CD14-positive monocyte (primary cell): ENCODE data around the gene JAK1. TPM values are rescaled to one million over a fixed set of nuclear protein-coding genes. Genes with fewer than 3 reads are reported as not detected.

ENCODE experiments used
- DNase-seq, 3 donors: peaks; one replicate each; pipeline ENCODE4 v3.0.0-alpha.2; 2011 to 2022
- H2AFZ ChIP-seq: 2 replicates; pipeline ENCODE4 v1.6.0; 2012; ENCODE audit warnings: mild to moderate bottlenecking, low read depth, low read length, inconsistent platforms; ENCODE audit not compliant: insufficient read depth, poor library complexity, severe bottlenecking
- H3K27ac ChIP-seq, 2 donors: 1 replicate in 1 of 2; 2 replicates in 1 of 2; pipeline ENCODE4 v1.5.1; 2012 to 2013; ENCODE audit warnings: low read length in 2 of 2, control low read depth in 1 of 2, inconsistent platforms in 1 of 2, low read depth in 1 of 2, mild to moderate bottlenecking in 1 of 2
- H3K27me3 ChIP-seq, 2 donors: one replicate each; pipeline versions ENCODE4 v1.6.0 to v1.6.1; 2011 to 2013; ENCODE audit warnings: low read length in 2 of 2; ENCODE audit not compliant: control insufficient read depth in 2 of 2, insufficient read depth in 2 of 2
- H3K36me3 ChIP-seq, 2 donors: replicated peaks in 1 of 2; 1 replicate in 1 of 2; 2 replicates in 1 of 2; pipeline versions ENCODE4 v1.5.1 to v1.6.1; 2012 to 2013; ENCODE audit warnings: low read length in 2 of 2, control low read depth in 1 of 2, inconsistent platforms in 1 of 2, mild to moderate bottlenecking in 1 of 2; ENCODE audit not compliant: insufficient read depth in 2 of 2, control insufficient read depth in 1 of 2
- H3K4me1 ChIP-seq, 2 donors: 1 replicate in 1 of 2; 2 replicates in 1 of 2; pipeline versions ENCODE4 v1.5.1 to v1.6.1; 2012 to 2013; ENCODE audit warnings: low read length in 2 of 2, control low read depth in 1 of 2, inconsistent platforms in 1 of 2, mild to moderate bottlenecking in 1 of 2, moderate library complexity in 1 of 2; ENCODE audit not compliant: insufficient read depth in 2 of 2, control insufficient read depth in 1 of 2
- H3K4me2 ChIP-seq: replicated peaks from 2 replicates; pipeline ENCODE3; 2012; ENCODE audit warnings: low read length, moderate library complexity, mild to moderate bottlenecking; ENCODE audit not compliant: poor library complexity, severe bottlenecking; ENCODE audit errors: extremely low read depth
- H3K4me3 ChIP-seq, 3 experiments: fragments of 200-600 bp in 1 of 3; sonication (generic) in 1 of 3; replicated peaks in 1 of 3; 1 replicate in 2 of 3; 2 replicates in 1 of 3; pipeline ENCODE4 v1.5.1; 2011 to 2013; ENCODE audit warnings: low read length in 3 of 3, mild to moderate bottlenecking in 3 of 3, control low read depth in 2 of 3, low read depth in 2 of 3, inconsistent platforms in 1 of 3, moderate library complexity in 1 of 3
- H3K79me2 ChIP-seq: 2 replicates; pipeline ENCODE4 v1.6.0; 2012; ENCODE audit warnings: mild to moderate bottlenecking, control low read depth, inconsistent platforms, low read length, moderate library complexity; ENCODE audit not compliant: insufficient read depth
- H3K9ac ChIP-seq: 2 replicates; pipeline ENCODE4 v1.6.0; 2017; ENCODE audit warnings: low read length, mild to moderate bottlenecking; ENCODE audit not compliant: insufficient read depth, poor library complexity, severe bottlenecking
- H3K9me3 ChIP-seq, 2 donors: replicated peaks in 1 of 2; 1 replicate in 1 of 2; 2 replicates in 1 of 2; pipeline versions ENCODE4 v1.5.1 to v1.6.1; 2012 to 2013; ENCODE audit warnings: low read length in 2 of 2, control low read depth in 1 of 2; ENCODE audit not compliant: control insufficient read depth in 1 of 2, insufficient read depth in 1 of 2
- H4K20me1 ChIP-seq: 2 replicates; pipeline ENCODE4 v1.6.0; 2012; ENCODE audit warnings: mild to moderate bottlenecking, low read length, control low read depth, moderate library complexity; ENCODE audit not compliant: insufficient read depth
- H3K27ac Mint-ChIP-seq, 7 donors: one replicate each; pipeline ENCODE4 v1.8.0; 2020; ENCODE audit warnings: mild to moderate bottlenecking in 7 of 7, mixed read lengths in 7 of 7, moderate library complexity in 6 of 7, inconsistent platforms in 2 of 7
- H3K27me3 Mint-ChIP-seq, 3 donors: one replicate each; pipeline ENCODE4 v1.8.0; 2021 to 2022; ENCODE audit warnings: low read depth in 3 of 3, mild to moderate bottlenecking in 3 of 3, mixed read lengths in 3 of 3, moderate library complexity in 3 of 3, inconsistent platforms in 1 of 3
- H3K36me3 Mint-ChIP-seq, 2 donors: one replicate each; pipeline ENCODE4 v1.8.0; 2020; ENCODE audit warnings: mixed read lengths in 2 of 2, inconsistent platforms in 1 of 2, mild to moderate bottlenecking in 1 of 2
- H3K4me1 Mint-ChIP-seq: one replicate; pipeline ENCODE4 v1.8.0; 2020; ENCODE audit warnings: mild to moderate bottlenecking, mixed read lengths
- H3K4me3 Mint-ChIP-seq, 2 donors: one replicate each; pipeline ENCODE4 v1.8.0; 2020; ENCODE audit warnings: mild to moderate bottlenecking in 2 of 2, mixed read lengths in 2 of 2, moderate library complexity in 1 of 2
- H3K9me3 Mint-ChIP-seq, 7 donors: one replicate each; pipeline ENCODE4 v1.8.0; 2020 to 2022; ENCODE audit warnings: mixed read lengths in 7 of 7, mild to moderate bottlenecking in 6 of 7, moderate library complexity in 6 of 7, inconsistent platforms in 2 of 7
- WGBS: methylation state at CpG from one replicate; pipeline ENCODE4 v1.1.5; 2013; ENCODE audit warnings: missing lambda C conversion rate; ENCODE audit not compliant: insufficient coverage; 5-methylcytosine and 5-hydroxymethylcytosine counted together
- intact Hi-C, 2 donors: fragments of 100-400 bp; cut with micrococcal nuclease; formaldehyde crosslinking; loops; one replicate each; pipeline versions ENCODE4 v1.15.0 to v1.15.1; 2023
- polyA plus RNA-seq, 3 donors: library from polyadenylated mRNA; depleted of rRNA in 1 of 3; unstranded in 2 of 3; stranded (reverse) in 1 of 3; fragments of 300-500 nt in 2 of 3; fragments of >200 nt in 1 of 3; fragmentation: Illumina TruSeq in 2 of 3; gene quantifications; 1 replicate in 2 of 3; 2 replicates in 1 of 3; pipeline ENCODE4 v1.2.3, GENCODE V29; 2012 to 2021
- TF ChIP-seq, protein P1 (sequence below): fragments of 200-600 bp; IDR thresholded peaks from one replicate; pipeline ENCODE4 v1.8.0; 2022; ENCODE audit warnings: antibody characterized with exemption, mild to moderate bottlenecking

The JAK1 gene
- polyA plus RNA-seq, 3 donors = 43.1 to 76.2 (median 72.6) TPM

DNA sequence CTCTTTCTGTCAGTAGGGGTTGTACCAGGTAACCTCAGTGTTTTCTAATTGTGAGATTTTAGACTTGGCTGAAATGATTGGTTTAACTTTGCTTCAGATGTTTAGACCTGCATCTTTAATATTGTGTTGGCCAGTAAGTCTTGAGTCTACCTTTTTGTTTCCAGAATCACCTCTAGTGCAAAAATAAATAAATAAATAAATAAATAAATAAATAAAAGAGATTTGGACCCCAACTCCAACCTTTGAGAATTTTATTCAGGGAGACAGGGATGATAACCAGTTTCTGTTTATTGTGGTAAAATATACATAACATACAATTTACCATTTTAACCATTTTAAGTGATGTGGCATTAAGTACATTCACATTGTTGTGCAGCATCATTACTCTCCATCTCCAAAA lies 157.0 kb downstream of the JAK1 start:
- no peaks in the 10 kb centered on the region for H3K36me3 ChIP-seq
- no peak overlapping the region for H3K27ac ChIP-seq
- DNase-seq = no peak
- Mint-ChIP-seq H3K36me3 (peaks cover 0 to 3% of the 10 kb centered on the region in 2 donors), H3K27me3 (no peaks in the 10 kb centered on the region), H3K4me1 (no peaks in the 10 kb centered on the region), H3K4me3 (no peak overlapping the region), H3K9me3 (no peaks in the 10 kb centered on the region), H3K27ac (no peak overlapping the region)
- no peaks in the 10 kb centered on the region for H3K79me2 ChIP-seq
- no peak overlapping the region for H3K4me3 ChIP-seq
- no peak overlapping the region for H3K9ac ChIP-seq
- no peak overlapping the region for H2AFZ ChIP-seq
- no peaks in the 10 kb centered on the region for H4K20me1 ChIP-seq
- TF ChIP-seq, protein P1, sequence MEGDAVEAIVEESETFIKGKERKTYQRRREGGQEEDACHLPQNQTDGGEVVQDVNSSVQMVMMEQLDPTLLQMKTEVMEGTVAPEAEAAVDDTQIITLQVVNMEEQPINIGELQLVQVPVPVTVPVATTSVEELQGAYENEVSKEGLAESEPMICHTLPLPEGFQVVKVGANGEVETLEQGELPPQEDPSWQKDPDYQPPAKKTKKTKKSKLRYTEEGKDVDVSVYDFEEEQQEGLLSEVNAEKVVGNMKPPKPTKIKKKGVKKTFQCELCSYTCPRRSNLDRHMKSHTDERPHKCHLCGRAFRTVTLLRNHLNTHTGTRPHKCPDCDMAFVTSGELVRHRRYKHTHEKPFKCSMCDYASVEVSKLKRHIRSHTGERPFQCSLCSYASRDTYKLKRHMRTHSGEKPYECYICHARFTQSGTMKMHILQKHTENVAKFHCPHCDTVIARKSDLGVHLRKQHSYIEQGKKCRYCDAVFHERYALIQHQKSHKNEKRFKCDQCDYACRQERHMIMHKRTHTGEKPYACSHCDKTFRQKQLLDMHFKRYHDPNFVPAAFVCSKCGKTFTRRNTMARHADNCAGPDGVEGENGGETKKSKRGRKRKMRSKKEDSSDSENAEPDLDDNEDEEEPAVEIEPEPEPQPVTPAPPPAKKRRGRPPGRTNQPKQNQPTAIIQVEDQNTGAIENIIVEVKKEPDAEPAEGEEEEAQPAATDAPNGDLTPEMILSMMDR = no peak
- intact Hi-C loops = no loop called here
- H3K4me2 ChIP-seq = no peak overlapping the region
- H3K9me3 ChIP-seq = no peaks in the 10 kb centered on the region
- no peaks in the 10 kb centered on the region for H3K4me1 ChIP-seq
- no peaks in the 10 kb centered on the region for H3K27me3 ChIP-seq

DNA sequence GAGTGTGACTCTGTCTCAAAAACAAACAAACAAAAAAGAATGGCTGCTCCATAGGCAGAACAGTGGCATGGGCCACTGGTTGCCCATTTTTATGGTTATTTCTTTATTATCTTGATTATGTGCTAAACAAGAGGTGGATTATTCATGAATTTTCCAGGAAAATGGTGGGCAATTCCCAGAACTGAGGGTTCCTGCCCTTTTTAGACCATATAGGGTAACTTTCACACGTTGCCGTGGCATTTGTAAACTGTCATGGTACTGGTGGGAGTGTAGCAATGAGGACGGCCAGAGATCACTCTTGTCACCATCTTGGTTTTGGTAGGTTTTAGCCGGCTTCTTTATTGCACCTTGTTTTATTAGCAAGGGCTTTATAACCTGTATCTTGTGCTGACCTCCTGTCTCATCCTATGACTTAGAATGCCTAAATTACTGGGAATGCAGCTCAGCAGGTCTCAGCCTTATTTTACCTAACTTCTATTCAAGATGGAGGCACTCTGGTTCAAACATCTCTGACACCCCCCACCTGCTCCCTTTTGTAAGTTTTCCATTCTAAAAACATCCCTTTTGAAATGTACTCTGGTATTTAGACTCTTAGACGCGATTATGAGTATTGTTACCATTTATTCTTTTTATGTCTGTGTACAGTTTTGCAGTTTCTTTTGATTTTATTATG lies 164.4 kb downstream of the JAK1 start:
- no peaks in the 10 kb centered on the region for H3K27me3 ChIP-seq
- TF ChIP-seq, protein P1 = no peak
- intact Hi-C loops = no loop called here
- no peak overlapping the region for H3K4me3 ChIP-seq
- no peak overlapping the region for H2AFZ ChIP-seq
- H3K9me3 ChIP-seq = no peaks in the 10 kb centered on the region
- Mint-ChIP-seq H3K36me3 (peaks cover 3 to 4% of the 10 kb centered on the region in 2 donors), H3K4me3 (no peak overlapping the region), H3K27ac (no peak overlapping the region), H3K27me3 (no peaks in the 10 kb centered on the region), H3K4me1 (no peaks in the 10 kb centered on the region), H3K9me3 (no peaks in the 10 kb centered on the region)
- no peak overlapping the region for H3K9ac ChIP-seq
- H3K36me3 ChIP-seq = no peaks in the 10 kb centered on the region
- H3K27ac ChIP-seq = no peak overlapping the region
- H3K4me1 ChIP-seq = no peaks in the 10 kb centered on the region
- H3K4me2 ChIP-seq = no peak overlapping the region
- no peak for DNase-seq
- H3K79me2 ChIP-seq = no peaks in the 10 kb centered on the region
- no CpG with 5 or more reads among the region's 6 CpGs for WGBS
- no peaks in the 10 kb centered on the region for H4K20me1 ChIP-seq
